Measurements from ENCODE around the gene CLDN15.
"Not testable (repeated sequence)": the region's sequence is repeated elsewhere in the genome, so short reads cannot be mapped to it uniquely, and the experiment has no call there.

CLDN15 gene, protein sequence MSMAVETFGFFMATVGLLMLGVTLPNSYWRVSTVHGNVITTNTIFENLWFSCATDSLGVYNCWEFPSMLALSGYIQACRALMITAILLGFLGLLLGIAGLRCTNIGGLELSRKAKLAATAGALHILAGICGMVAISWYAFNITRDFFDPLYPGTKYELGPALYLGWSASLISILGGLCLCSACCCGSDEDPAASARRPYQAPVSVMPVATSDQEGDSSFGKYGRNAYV

DNA sequence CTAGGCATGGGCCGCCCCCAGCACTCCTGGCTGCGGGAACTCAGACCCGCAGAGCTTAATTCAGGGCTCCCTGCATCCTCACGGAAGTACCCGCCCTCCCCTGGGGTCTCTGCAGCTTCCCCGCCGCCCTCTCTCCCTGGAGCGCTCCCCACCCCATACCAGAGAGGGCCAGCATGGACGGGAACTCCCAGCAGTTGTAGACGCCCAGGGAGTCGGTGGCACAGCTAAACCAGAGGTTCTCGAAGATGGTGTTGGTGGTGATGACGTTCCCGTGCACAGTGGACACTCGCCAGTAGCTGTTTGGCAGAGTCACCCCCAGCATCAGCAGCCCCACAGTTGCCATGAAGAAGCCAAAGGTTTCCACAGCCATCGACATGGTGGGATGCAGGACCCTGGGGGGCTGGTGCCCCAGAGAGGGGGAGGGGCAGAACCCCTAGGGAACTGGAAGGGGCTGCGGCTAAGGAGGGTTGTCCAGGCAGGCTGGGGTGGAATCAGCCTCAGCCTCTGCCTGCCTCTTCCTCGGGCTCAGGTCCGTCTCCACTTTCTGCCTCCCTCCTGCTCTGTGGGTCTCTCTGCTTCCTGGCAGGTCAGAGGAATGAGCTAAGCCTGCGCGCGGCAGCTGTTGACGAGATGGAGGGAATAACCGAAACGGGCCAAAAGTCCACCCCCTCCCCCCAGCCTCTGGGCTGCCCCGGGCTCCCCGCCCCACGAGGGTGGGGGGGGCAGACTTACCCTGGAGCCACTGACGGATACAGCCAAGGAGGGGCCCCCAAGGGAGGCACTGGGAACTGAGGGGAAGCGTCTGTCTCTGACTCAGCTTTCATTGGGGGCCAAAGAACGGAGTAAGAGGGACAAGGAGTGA, at the start of gene CLDN15:
CLDN15 (minus strand) TSS at position 597 of the 862 bp plus-strand sequence; CDS start at position 376, 221 bp downstream.
- DNase-seq (ENCODE audit: low read depth): peak; percentile 27

- no peak for DNase-seq (ENCODE audit: low read depth)
These were observed 49.4 kb upstream of the CLDN15 start for GRCh38 chr7:101287032-101287431.

DNA sequence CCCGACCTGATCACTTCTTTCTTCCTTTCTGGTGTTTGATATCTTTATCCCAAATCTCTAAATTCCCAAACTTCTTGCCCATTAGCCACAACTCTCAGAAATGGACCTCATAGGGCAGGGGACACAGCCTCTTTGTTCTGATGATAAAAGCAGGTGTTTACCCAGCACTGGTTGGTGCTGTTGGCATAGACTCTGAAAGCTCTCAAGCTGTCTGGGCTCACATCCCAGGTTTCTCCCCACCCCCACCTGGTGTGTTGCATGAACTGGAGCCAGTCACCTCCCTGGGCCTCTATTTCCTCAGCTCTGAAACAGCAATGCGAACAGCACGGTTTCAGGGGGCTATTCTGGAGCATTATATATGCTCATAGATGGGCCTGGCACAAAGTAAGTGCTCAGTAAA, 48.3 kb upstream of the CLDN15 start:
- DNase-seq (ENCODE audit: low read depth): not testable (repeated sequence)

GRCh38 chr7:101285171-101285570, 47.6 kb upstream of the CLDN15 start:
- no peak for DNase-seq (ENCODE audit: low read depth)

GRCh38 chr7:101280912-101281311, 43.3 kb upstream of the CLDN15 start:
- DNase-seq (ENCODE audit: low read depth): not testable (repeated sequence)

- no peak for DNase-seq (ENCODE audit: low read depth)
These were observed 41.1 kb upstream of the CLDN15 start for GRCh38 chr7:101278461-101279292.

GRCh38 chr7:101277155-101277554, 39.6 kb upstream of the CLDN15 start:
- DNase-seq (ENCODE audit: low read depth): no peak

GRCh38 chr7:101273206-101273605, 35.6 kb upstream of the CLDN15 start:
- no peak for DNase-seq (ENCODE audit: low read depth)

DNA sequence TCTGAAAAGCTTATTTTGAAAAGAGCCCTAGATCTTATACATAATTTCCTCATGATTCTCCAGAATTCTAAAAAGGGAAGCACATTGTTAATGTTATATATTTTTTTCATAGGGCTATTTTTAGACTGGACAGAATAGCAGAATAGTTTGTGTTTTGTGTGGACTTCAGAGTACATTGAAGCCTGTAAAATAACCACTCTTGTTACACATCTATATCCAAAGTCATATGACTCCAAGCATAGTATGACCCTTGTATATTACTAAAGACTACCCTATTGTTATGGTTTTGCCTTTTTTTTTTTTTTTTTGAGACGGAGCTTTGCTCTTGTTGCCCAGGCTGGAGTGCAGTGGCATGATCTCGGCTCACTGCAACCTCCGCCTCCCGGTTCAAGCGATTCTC, 33.4 kb upstream of the CLDN15 start:
- DNase-seq (ENCODE audit: low read depth): no peak

DNA sequence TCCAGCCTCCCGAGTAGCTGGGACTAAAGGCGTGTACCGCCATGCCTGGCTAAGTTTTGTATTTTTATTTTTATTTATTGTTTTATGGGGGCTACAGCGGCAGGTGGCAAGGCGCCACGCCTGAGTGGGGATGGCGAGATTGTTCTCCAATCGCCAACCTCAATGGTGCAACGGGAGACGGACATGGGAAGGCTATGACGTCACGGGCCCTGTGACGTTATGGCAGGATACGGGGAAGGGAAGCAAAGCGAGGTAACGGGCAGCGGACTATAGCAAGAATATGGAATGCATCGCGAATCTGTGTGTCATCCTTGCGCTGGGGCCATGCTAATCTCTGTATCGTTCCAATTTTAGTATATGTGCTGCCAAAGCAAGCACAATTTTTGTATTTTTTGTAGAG, 32.1 kb upstream of the CLDN15 start:
- DNase-seq (ENCODE audit: low read depth): no peak

DNA sequence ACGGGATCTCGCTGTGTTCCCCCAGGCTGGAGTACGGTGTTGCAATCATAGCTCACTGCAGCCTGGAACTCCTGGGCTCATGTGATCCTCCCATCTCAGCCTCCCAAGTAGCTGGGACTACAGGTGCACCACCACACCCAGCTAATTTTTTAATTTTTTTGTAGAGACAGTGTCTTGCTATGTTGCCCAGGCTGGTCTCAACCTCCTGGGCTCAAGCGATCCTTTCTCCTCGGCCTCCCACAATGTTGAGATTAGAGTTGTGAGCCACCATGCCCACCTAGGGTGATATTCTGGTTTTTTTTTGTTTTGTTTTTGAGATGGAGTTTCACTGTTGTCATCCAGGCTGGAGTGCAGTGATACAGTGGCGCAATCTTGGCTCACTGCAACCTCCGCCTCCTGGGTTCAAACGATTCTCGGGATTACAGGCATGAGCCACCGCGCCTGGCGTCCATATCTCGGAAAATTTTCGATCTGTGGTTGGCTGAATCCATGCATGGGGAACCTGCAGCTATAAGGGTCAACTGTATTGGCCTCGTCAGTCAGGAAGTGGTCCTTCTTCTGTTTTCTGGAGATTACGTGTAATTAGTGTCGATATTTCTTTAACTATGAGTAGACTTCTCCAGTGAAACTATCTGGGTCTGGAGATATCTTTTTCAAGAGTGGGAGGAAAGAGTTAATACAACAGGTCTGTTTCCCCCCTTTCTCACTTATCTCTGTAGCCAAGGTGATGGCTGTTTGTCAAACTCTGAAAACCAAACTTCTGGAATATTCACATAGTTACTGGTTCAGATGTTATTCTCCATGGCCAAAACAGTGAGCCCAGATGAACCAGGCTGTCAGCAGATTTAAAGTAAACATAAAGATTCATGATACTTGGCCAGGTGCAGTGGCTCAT, 28.3 kb upstream of the CLDN15 start:
- DNase-seq (ENCODE audit: low read depth): no peak

GRCh38 chr7:101264102-101264706, 26.6 kb upstream of the CLDN15 start:
- DNase-seq (ENCODE audit: low read depth): not testable (repeated sequence)

GRCh38 chr7:101258243-101258731, 20.7 kb upstream of the CLDN15 start:
- no peak for DNase-seq (ENCODE audit: low read depth)

DNA sequence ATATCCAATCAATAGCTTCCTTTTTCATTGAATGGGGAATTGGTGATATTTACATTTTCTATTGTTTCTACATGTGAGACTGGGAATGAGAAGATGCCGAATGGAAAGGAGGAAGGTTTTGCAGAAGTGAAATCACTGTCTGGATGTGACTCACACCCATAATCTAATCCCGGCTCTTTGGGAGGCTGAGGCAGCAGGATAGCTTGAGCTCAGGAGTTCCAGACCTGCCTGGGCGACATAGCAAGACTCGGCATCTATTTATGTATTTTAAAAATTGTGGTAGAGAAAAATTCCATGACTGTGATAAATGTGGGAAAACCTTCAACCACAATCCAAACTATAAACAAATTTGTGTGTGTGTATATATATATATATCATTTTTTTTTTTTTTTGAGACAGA, 18.2 kb upstream of the CLDN15 start:
- no peak for DNase-seq (ENCODE audit: low read depth)

GRCh38 chr7:101253199-101253598, 15.6 kb upstream of the CLDN15 start:
- not testable (repeated sequence) for DNase-seq (ENCODE audit: low read depth)

DNA sequence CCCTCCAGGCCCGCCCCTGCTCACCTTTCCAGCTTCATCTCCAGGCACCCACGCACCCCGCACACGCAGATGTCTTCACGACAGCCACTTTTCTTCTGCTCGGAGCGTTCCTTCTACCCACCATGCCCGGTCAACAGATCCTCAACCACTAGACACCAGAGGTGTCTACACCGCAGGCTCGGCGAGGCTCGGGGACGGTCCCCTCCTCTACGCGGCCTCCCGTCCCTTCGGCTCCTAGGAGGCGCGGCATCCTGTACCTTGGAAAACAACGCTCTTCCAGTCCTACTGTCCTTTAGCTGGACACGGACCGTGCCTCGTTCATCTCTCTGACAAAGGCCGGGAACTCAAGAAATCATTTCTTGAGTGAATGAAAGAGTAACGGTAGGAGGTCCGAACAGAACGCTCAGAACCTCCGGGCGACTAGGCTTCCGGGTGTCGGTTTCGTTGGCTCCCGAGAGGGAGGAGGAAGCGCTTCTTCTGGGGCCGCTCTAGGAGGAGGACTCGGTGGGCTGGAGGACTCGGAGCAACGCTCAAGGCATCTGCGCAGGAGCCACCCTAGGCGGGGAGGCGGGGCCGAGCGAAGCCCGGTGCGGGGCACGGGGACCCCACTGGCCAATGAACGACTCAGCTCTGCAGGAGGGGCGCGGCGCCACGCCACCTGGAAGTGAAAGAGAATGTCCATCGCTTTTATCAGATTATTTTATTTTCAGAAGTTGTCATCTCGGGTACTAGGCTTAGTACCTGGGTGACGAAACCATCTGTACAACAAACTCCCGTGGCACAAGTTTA, 14.5 kb upstream of the CLDN15 start:
- DNase-seq (ENCODE audit: low read depth): peak; percentile 96

DNA sequence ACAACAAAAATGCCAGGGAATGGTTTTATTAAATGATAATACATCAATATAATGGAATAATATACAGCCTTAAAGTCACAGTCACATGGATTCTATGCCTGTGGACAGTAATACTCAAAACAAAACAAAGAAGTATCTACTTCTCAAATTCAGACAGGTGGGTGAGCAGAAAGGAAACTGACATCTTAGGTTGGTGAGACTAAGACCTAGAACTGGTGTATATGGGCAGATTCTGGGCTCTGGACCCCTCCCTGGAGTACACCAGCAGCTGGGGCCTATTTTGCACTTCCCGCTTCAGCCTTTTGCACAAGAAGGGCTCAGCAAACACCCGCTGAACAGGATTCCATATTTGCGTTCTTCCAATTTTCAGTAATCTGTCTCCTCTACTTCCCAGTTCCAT, 12.7 kb upstream of the CLDN15 start:
- DNase-seq (ENCODE audit: low read depth): no peak

DNA sequence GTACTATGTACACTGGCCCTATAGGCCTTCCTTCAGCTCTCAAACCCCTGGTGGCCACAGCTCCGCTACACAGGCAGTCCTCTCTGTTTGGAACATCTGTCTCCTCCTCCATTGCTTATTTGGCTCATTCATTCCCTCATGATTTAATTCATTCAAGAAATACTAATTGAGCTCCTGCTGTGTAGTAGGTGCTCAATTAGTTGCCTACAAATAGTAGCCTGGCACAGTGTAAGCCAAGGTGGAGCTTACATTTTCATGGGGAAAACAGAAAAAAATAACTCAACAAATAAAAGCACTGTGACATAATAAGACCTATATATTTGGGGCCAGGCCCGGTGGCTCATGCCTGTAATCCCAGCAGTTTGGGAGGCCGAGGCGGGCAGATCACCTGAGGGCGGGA, 10.7 kb upstream of the CLDN15 start:
- no peak for DNase-seq (ENCODE audit: low read depth)

- DNase-seq (ENCODE audit: low read depth): no peak
These were observed 7.6 kb upstream of the CLDN15 start for GRCh38 chr7:101245147-101245668.
